Central memory CD8-positive, alpha-beta T cell (primary cell): Measurements from ENCODE around the gene MAP3K14.
A peak's percentile ranks its signal among the peaks of the same experiment; 100 is the strongest.

Source experiments
- ATAC-seq: fragments of 150-1000 bp; cut with Tn5 transposase; replicated peaks from 2 replicates; pipeline ENCODE4 v1.10.0; 2022; ENCODE audit warnings: mild to moderate bottlenecking, moderate FRiP score, moderate number of reproducible peaks; ENCODE audit not compliant: poor library complexity, severe bottlenecking; ENCODE audit errors: extremely low read depth
- DNase-seq, 2 donors: peaks; one replicate each; pipeline ENCODE4 v3.0.0; 2021; ENCODE audit warnings: low spot score in 2 of 2
- H3K27ac Mint-ChIP-seq: one replicate; pipeline ENCODE4 v1.8.0; 2022; ENCODE audit warnings: low read depth, mild to moderate bottlenecking, moderate library complexity, mixed read lengths
- H3K27me3 Mint-ChIP-seq: one replicate; pipeline ENCODE4 v1.8.0; 2022; ENCODE audit warnings: mixed read lengths
- H3K36me3 Mint-ChIP-seq: one replicate; pipeline ENCODE4 v1.8.0; 2022; ENCODE audit warnings: mild to moderate bottlenecking, moderate library complexity, mixed read lengths; ENCODE audit not compliant: insufficient read depth
- H3K4me1 Mint-ChIP-seq: one replicate; pipeline ENCODE4 v1.8.0; 2022; ENCODE audit warnings: mixed read lengths
- H3K4me3 Mint-ChIP-seq: one replicate; pipeline ENCODE4 v1.8.0; 2022; ENCODE audit warnings: mild to moderate bottlenecking, moderate library complexity, mixed read lengths
- H3K9me3 Mint-ChIP-seq: one replicate; pipeline ENCODE4 v1.8.0; 2022; ENCODE audit warnings: mixed read lengths

MAP3K14 gene

GRCh38 chr17:45316434-45317110 lies at the start of gene MAP3K14:
MAP3K14 (minus strand) TSS chr17:45317020; CDS start chr17:45290745, 26,275 bp downstream.
- DNase-seq (peak; percentile 57 to 58), ATAC-seq (peak; percentile 47)
- Mint-ChIP-seq H3K27ac (peak within 1 kb of the TSS; percentile 94), H3K27me3 (no peaks in the 10 kb centered on the region), H3K36me3 (peaks cover 9% of the 10 kb centered on the region), H3K9me3 (no peaks in the 10 kb centered on the region), H3K4me3 (peak within 1 kb of the TSS; percentile 93), H3K4me1 (peaks cover 85% of the 10 kb centered on the region)

GRCh38 chr17:45366049-45366448 lies 49.2 kb upstream of the MAP3K14 start:
- Mint-ChIP-seq H3K9me3 (no peaks in the 10 kb centered on the region), H3K4me1 (no peaks in the 10 kb centered on the region), H3K27me3 (peaks cover 56% of the 10 kb centered on the region), H3K27ac (no peak overlapping the region), H3K4me3 (no peak overlapping the region), H3K36me3 (peaks cover 3% of the 10 kb centered on the region)
- ATAC-seq: no peak
- DNase-seq: no peak

- Mint-ChIP-seq H3K27me3 (peaks cover 58% of the 10 kb centered on the region), H3K36me3 (peaks cover 3% of the 10 kb centered on the region), H3K27ac (no peak overlapping the region), H3K9me3 (no peaks in the 10 kb centered on the region), H3K4me3 (no peak overlapping the region), H3K4me1 (no peaks in the 10 kb centered on the region)
- DNase-seq (no peak), ATAC-seq (no peak)
These were observed 47.9 kb upstream of the MAP3K14 start for GRCh38 chr17:45364531-45365390.

GRCh38 chr17:45363498-45363897 lies 46.7 kb upstream of the MAP3K14 start:
- Mint-ChIP-seq H3K36me3 (peaks cover 3% of the 10 kb centered on the region), H3K9me3 (no peaks in the 10 kb centered on the region), H3K27ac (no peak overlapping the region), H3K4me1 (no peaks in the 10 kb centered on the region), H3K4me3 (no peak overlapping the region), H3K27me3 (peaks cover 58% of the 10 kb centered on the region)
- DNase-seq: no peak
- ATAC-seq: no peak

- Mint-ChIP-seq H3K4me3 (no peak overlapping the region), H3K27ac (no peak overlapping the region), H3K4me1 (no peaks in the 10 kb centered on the region), H3K9me3 (no peaks in the 10 kb centered on the region), H3K36me3 (peaks cover 3% of the 10 kb centered on the region), H3K27me3 (peaks cover 58% of the 10 kb centered on the region)
- ATAC-seq (no peak), DNase-seq (no peak)
These were observed 45.2 kb upstream of the MAP3K14 start for GRCh38 chr17:45361976-45362375.

GRCh38 chr17:45361451-45361850 lies 44.6 kb upstream of the MAP3K14 start:
- no peaks in the 10 kb centered on the region for H3K9me3 Mint-ChIP-seq
- no peak for ATAC-seq

GRCh38 chr17:45357364-45357997 lies 40.7 kb upstream of the MAP3K14 start:
- Mint-ChIP-seq H3K27me3 (peaks cover 22% of the 10 kb centered on the region), H3K27ac (no peak overlapping the region), H3K4me1 (peaks cover 6% of the 10 kb centered on the region), H3K4me3 (no peak overlapping the region), H3K36me3 (no peaks in the 10 kb centered on the region), H3K9me3 (no peaks in the 10 kb centered on the region)
- ATAC-seq (no peak), DNase-seq (no peak)

More at GRCh38 chr17:45361451-45361850, 44.6 kb upstream of the MAP3K14 start:
- Mint-ChIP-seq H3K36me3 (peaks cover 3% of the 10 kb centered on the region), H3K4me1 (no peaks in the 10 kb centered on the region), H3K27me3 (peaks cover 55% of the 10 kb centered on the region), H3K4me3 (no peak overlapping the region), H3K27ac (no peak overlapping the region)
- DNase-seq: no peak

- H3K27ac Mint-ChIP-seq: no peak overlapping the region
- no peak for ATAC-seq
These were observed 38.3 kb upstream of the MAP3K14 start for GRCh38 chr17:45355087-45355486.

GRCh38 chr17:45353043-45353442 lies 36.2 kb upstream of the MAP3K14 start:
- H3K36me3 Mint-ChIP-seq: no peaks in the 10 kb centered on the region
- no peak overlapping the region for H3K4me3 Mint-ChIP-seq
- ATAC-seq (no peak), DNase-seq (no peak)
- peak overlapping the region; percentile 4 for H3K27ac Mint-ChIP-seq
- H3K4me1 Mint-ChIP-seq: peaks cover 6% of the 10 kb centered on the region
- no peaks in the 10 kb centered on the region for H3K9me3 Mint-ChIP-seq
- H3K27me3 Mint-ChIP-seq: no peaks in the 10 kb centered on the region

More at GRCh38 chr17:45355087-45355486, 38.3 kb upstream of the MAP3K14 start:
- no peak for DNase-seq
- Mint-ChIP-seq H3K9me3 (no peaks in the 10 kb centered on the region), H3K27me3 (no peaks in the 10 kb centered on the region), H3K36me3 (no peaks in the 10 kb centered on the region), H3K4me1 (peaks cover 6% of the 10 kb centered on the region), H3K4me3 (no peak overlapping the region)

GRCh38 chr17:45351831-45352230 lies 35.0 kb upstream of the MAP3K14 start:
- H3K27ac Mint-ChIP-seq: no peak overlapping the region
- DNase-seq (no peak), ATAC-seq (no peak)
- peaks cover 6% of the 10 kb centered on the region for H3K4me1 Mint-ChIP-seq
- H3K36me3 Mint-ChIP-seq: no peaks in the 10 kb centered on the region
- no peaks in the 10 kb centered on the region for H3K27me3 Mint-ChIP-seq
- no peak overlapping the region for H3K4me3 Mint-ChIP-seq
- no peaks in the 10 kb centered on the region for H3K9me3 Mint-ChIP-seq

- no peaks in the 10 kb centered on the region for H3K4me1 Mint-ChIP-seq
- no peak for DNase-seq
- no peak for ATAC-seq
- H3K36me3 Mint-ChIP-seq: no peaks in the 10 kb centered on the region
- no peak overlapping the region for H3K27ac Mint-ChIP-seq
- H3K9me3 Mint-ChIP-seq: no peaks in the 10 kb centered on the region
- H3K27me3 Mint-ChIP-seq: peaks cover 1% of the 10 kb centered on the region
- H3K4me3 Mint-ChIP-seq: no peak overlapping the region
These were observed 30.6 kb upstream of the MAP3K14 start for GRCh38 chr17:45347444-45347843.

- DNase-seq: no peak
- Mint-ChIP-seq H3K27me3 (peaks cover 12% of the 10 kb centered on the region), H3K36me3 (no peaks in the 10 kb centered on the region), H3K4me1 (no peaks in the 10 kb centered on the region), H3K9me3 (no peaks in the 10 kb centered on the region), H3K4me3 (no peak overlapping the region), H3K27ac (no peak overlapping the region)
- ATAC-seq: no peak
These were observed 29.6 kb upstream of the MAP3K14 start for GRCh38 chr17:45346216-45347015.
